ENCODE results near the gene RNASEH2C.

- TF ChIP-seq, protein P1, sequence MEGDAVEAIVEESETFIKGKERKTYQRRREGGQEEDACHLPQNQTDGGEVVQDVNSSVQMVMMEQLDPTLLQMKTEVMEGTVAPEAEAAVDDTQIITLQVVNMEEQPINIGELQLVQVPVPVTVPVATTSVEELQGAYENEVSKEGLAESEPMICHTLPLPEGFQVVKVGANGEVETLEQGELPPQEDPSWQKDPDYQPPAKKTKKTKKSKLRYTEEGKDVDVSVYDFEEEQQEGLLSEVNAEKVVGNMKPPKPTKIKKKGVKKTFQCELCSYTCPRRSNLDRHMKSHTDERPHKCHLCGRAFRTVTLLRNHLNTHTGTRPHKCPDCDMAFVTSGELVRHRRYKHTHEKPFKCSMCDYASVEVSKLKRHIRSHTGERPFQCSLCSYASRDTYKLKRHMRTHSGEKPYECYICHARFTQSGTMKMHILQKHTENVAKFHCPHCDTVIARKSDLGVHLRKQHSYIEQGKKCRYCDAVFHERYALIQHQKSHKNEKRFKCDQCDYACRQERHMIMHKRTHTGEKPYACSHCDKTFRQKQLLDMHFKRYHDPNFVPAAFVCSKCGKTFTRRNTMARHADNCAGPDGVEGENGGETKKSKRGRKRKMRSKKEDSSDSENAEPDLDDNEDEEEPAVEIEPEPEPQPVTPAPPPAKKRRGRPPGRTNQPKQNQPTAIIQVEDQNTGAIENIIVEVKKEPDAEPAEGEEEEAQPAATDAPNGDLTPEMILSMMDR (conservative IDR thresholded peaks at IDR 0.05; ENCODE audit: low read depth, low read length): no peak
- TF ChIP-seq EZH2 (IDR thresholded peaks at IDR 0.05; ENCODE audit: borderline replicate concordance, low read depth, low read length, poor library complexity, severe bottlenecking): no peak
Observed at GRCh38 chr11:65672180-65672860, 48.3 kb downstream of the RNASEH2C start.

All from A673 (cell line).